Breast epithelium (tissue), 3 donors: ENCODE measurements around the gene TMEM217.

ENCODE experiments used
- CTCF ChIP-seq, 3 donors: fragments of 450-650 bp; IDR thresholded peaks; one replicate each; pipeline ENCODE4 v1.5.1; 2016 to 2017; ENCODE audit warnings: antibody characterized with exemption in 3 of 3, mild to moderate bottlenecking in 3 of 3, moderate library complexity in 3 of 3
- POLR2A ChIP-seq: fragments of 450-650 bp; IDR thresholded peaks from one replicate; pipeline ENCODE4 v1.6.1; 2016; ENCODE audit warnings: antibody characterized with exemption, mild to moderate bottlenecking, moderate library complexity
- POLR2AphosphoS5 ChIP-seq, 3 donors: sonication (generic); formaldehyde crosslinking; IDR thresholded peaks; one replicate each; pipeline ENCODE4 v1.6.1; 2017; ENCODE audit warnings: antibody characterized with exemption in 3 of 3

GRCh38 chr6:37282371-37282770 is 24.4 kb upstream of the TMEM217 start:
- TF ChIP-seq POLR2AphosphoS5 (IDR thresholded peaks at IDR 0.05) (no peak), CTCF (IDR thresholded peaks at IDR 0.05) (no peak), POLR2A (no peak)
